Measurements from ENCODE around the gene CACNA1G.

Gene CACNA1G

GRCh38 chr17:50570032-50570431, 9.5 kb downstream of the CACNA1G start:
- no peak for DNase-seq

DNA sequence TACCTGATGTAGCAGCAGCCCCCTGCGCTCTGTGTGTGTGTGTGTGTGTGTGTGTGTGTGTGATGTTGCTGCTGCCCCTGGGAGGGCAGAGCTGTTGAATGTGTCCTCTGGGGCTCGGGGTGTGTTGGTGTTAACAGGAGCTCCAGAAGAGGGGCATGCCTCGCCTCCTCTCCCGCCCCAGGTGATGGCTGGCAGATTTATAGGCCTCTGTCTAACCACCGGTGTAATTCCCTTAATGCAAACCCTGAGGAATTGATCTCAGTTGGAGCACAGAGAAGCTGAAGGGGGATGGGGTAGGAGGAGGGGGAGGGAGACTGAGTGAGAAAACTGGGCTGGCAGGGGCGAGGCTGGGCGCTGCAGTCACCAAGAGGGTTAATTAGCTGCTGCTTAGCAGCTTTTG, 10.0 kb downstream of the CACNA1G start:
- DNase-seq, result no peak

DNA sequence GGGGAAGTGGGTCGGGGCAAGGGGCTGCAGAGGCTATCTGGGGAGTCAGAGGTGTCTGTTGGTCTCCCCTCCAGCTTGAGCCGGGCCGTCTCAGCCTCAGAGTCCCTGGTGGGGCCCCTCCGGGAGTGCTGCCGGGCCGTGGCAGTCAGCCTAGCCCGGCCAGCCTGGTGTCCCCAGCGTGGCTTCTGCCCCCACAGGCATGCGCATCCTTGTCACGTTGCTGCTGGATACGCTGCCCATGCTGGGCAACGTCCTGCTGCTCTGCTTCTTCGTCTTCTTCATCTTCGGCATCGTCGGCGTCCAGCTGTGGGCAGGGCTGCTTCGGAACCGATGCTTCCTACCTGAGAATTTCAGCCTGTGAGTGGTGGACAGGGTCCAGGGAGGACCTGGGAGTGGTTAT, 11.2 kb downstream of the CACNA1G start:
- no peak for DNase-seq

DNA sequence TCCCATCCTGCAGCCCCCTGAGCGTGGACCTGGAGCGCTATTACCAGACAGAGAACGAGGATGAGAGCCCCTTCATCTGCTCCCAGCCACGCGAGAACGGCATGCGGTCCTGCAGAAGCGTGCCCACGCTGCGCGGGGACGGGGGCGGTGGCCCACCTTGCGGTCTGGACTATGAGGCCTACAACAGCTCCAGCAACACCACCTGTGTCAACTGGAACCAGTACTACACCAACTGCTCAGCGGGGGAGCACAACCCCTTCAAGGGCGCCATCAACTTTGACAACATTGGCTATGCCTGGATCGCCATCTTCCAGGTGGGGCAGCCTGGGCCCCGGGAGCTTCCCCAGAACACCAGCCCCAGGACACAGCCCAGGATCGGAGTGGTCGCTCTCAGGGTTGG, 12.0 kb downstream of the CACNA1G start:
- no peak for DNase-seq

- no peak for DNase-seq
Measured at GRCh38 chr17:50573866-50574611, 13.5 kb downstream of the CACNA1G start.

DNA sequence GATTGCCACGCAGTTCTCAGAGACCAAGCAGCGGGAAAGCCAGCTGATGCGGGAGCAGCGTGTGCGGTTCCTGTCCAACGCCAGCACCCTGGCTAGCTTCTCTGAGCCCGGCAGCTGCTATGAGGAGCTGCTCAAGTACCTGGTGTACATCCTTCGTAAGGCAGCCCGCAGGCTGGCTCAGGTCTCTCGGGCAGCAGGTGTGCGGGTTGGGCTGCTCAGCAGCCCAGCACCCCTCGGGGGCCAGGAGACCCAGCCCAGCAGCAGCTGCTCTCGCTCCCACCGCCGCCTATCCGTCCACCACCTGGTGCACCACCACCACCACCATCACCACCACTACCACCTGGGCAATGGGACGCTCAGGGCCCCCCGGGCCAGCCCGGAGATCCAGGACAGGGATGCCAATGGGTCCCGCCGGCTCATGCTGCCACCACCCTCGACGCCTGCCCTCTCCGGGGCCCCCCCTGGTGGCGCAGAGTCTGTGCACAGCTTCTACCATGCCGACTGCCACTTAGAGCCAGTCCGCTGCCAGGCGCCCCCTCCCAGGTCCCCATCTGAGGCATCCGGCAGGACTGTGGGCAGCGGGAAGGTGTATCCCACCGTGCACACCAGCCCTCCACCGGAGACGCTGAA, 15.2 kb downstream of the CACNA1G start:
- no peak for DNase-seq

DNA sequence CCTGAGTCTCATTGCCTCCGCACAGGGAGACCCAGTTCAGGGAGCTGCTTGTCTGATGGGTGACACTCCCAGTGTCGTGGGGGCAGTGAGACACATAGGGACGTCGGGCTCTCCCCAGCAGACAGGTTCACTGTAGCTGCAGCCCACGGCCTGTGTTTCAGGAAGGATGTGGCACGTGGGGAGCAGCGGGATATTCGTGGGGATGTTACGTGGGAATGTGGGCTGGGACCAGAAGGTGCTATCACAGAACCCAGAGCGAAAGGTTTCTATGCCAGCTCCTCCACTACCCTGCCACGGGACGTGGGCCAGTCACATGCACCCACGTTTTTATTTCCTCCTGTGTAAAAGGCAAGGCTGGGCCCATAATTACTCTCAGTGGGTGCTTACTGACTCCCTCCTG, 16.3 kb downstream of the CACNA1G start:
- DNase-seq, result no peak

GRCh38 chr17:50577451-50577954, 17.0 kb downstream of the CACNA1G start:
- no peak for DNase-seq

GRCh38 chr17:50578173-50578572, 17.7 kb downstream of the CACNA1G start:
- no peak for DNase-seq

DNA sequence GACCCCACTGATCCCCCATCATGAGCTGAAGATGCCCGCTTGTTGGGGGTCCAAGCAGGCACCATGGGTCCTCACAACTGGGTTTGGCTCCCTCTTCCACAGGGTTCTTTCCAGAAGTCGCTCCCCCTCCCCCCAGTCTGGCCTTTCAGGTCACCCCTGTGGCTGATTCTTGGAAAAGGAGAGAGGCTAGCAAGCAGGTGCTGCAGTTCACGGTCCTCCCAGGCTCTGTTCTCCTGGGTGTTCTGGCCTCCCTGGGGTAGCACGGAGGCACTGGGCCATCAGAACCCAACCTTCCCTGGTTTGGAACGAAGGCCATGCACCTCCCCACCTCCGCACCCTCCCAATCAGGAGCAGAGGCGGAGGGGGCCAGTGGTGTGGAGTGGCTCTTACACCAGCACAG, 18.9 kb downstream of the CACNA1G start:
- DNase-seq, result no peak

DNA sequence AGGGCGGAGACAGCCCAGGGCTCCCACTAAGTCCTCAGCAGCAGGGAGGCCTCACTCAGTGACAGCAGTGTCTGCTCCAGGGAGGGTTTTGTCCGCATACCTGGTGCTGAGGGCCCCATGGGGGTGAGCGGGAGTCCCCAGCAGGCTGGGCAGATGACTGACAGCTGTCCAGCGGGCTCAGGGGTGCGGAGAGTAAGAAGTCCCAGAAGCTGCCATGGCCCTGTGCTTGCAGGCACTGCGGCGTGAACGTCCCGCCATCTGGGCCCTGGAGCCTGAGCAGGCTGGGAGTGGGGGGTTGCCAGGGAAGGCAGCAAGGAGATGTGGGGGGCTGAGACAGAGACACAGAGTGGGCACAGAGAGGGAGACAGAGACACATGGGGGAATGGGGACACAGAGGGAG, 20.1 kb downstream of the CACNA1G start:
- DNase-seq, result no peak

- DNase-seq, result no peak
Measured at GRCh38 chr17:50581316-50581715, 20.8 kb downstream of the CACNA1G start.

- no peak for DNase-seq
Measured at GRCh38 chr17:50582741-50583140, 22.2 kb downstream of the CACNA1G start.

DNA sequence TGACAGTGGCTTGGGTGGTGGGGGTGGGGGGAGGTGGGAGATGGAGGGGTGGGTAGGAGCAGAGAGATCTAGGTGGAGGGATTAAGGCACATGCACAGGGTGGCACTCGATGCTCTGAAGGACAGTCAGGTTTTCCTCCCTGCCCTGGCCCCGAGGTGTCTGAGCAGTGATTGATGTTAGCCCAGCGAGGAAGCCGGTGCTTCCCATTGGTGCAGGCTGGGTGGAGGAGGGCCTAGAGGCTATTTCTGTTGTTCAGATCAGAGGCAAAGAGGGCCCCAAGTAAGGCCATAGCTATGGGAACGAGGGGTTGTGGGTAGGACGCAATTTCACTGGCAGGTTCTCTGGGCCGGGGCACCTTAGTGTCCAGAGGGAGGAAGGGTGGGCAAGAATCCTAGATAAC, 23.1 kb downstream of the CACNA1G start:
- no peak for DNase-seq

DNA sequence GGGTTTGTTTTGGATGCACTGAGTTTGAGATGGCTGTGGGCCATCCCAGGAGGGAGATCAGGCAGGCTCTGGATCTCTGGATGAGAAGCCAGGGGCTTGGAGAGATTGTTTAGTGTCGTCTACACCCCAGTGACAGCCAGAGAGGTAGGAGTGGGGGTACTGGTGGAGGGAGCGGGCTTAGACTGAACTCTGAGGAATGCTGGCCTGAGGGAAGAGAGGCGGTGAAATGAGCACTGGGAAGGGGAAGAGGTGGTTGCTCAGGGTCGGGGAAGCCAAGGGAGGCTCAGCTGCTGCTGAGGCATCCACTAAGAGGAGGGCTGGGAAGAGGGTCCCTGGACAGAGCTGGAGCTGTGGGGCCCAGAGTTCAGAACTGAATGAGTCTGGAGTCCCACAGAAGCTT, 23.6 kb downstream of the CACNA1G start:
- DNase-seq, result no peak

DNA sequence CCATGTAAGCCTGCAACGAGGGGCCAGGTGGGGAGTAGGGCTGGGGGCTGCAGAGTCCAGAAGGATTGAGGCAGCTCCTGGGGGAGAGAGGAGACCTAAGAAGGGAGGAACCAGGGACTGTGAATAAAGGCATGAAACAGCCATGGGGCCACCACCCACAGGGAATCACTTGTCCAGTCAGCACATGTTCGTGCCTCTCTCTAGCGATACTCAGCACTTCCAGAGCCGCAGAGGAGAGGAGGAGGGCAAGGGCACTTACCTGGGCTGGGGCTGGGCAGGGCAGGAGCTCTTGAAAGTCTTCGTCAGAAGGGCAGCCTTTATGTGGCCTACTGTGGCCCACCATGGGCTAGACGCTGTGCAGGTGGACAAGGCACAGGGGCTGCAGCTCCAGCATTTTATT, 24.2 kb downstream of the CACNA1G start:
- no peak for DNase-seq

DNA sequence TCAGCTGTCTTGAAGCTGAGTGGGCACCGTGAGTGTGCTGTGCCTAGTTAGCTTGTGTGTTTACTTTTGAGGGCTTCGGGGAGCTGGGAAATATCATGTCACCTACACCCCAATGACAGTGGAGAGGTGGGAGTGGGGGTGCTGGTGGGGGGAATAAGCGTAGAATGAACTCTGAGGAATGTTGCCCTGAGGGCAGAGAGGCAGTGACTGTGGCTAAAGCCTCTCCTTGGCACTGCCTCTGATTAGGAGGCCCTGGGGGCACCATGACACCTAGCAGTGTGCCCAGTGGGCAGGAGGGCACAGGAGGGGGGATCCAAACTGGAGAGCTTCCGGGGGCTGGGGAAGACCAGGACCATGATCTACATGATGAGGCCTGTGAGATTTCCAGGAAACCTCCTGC, 24.8 kb downstream of the CACNA1G start:
- no peak for DNase-seq

- no peak for DNase-seq
Measured at GRCh38 chr17:50585891-50586290, 25.4 kb downstream of the CACNA1G start.

DNA sequence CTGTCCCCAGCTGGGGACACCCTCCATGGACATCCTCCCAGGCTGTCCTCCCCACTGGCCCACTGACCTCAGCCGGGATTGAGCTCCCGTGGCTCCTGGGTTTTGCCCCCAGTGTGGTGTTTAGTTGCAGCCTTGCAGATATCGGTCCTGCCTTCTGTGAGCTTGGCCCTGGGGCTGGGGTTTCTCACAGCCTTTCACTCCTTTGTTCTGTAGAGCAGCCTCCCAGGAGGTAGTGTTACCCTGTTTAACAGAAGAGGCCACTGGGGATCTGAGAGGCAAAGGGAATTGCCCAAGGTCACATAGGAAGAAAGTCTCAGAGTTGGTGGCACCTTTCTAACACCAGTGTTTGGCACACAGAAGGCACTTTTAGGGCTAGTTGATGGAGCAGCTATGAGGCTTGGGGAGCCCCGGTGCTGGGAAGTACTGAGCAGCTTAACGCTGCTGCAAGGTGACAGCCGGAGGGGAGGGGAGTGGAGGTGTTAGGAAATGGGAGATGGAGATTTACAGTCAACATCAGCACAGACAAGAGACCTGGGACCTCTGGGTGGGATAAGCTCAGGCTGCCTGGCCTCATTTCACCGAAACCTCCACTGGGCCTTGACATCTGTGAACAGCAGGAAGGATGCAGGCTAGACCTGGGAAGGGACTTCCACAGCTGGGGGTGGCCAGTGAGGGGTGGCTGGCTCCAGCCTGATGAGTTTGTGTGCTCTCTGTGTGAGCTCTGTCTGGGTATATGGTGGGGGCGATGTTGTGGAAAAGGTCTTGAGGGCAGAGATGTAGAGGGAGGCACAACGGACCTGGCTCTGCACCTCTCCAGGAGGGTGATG, 26.1 kb downstream of the CACNA1G start:
- DNase-seq, result no peak

GRCh38 chr17:50587571-50587970, 27.1 kb downstream of the CACNA1G start:
- DNase-seq, result no peak

- DNase-seq, result no peak
Measured at GRCh38 chr17:50588391-50589049, 28.0 kb downstream of the CACNA1G start.

GRCh38 chr17:50589095-50589705, 28.7 kb downstream of the CACNA1G start:
- no peak for DNase-seq
